ENCODE results near the gene HMG20A. TPM values are rescaled to one million over a fixed set of nuclear protein-coding genes. Genes with fewer than 3 reads are reported as not detected.

HMG20A gene
- total and polyA plus RNA-seq, 9 of the 15 experiments (the other 6 are each of a cell fraction or from before 2014, with no cell fraction given) = 25.0 to 68.1 (median 38.9) TPM

GRCh38 chr15:77419836-77420609 lies 665 bp upstream of the HMG20A start, which contains the start of gene PEAK1 (continued):
- TF ChIP-seq BHLHE40 (IDR thresholded peaks at IDR 0.05; ENCODE audit: low read length) = peak; percentile 67
- no peak for TF ChIP-seq ZNF583 (CRISPR knock-in tag; IDR thresholded peaks at IDR 0.05)
- TF ChIP-seq, protein P1, sequence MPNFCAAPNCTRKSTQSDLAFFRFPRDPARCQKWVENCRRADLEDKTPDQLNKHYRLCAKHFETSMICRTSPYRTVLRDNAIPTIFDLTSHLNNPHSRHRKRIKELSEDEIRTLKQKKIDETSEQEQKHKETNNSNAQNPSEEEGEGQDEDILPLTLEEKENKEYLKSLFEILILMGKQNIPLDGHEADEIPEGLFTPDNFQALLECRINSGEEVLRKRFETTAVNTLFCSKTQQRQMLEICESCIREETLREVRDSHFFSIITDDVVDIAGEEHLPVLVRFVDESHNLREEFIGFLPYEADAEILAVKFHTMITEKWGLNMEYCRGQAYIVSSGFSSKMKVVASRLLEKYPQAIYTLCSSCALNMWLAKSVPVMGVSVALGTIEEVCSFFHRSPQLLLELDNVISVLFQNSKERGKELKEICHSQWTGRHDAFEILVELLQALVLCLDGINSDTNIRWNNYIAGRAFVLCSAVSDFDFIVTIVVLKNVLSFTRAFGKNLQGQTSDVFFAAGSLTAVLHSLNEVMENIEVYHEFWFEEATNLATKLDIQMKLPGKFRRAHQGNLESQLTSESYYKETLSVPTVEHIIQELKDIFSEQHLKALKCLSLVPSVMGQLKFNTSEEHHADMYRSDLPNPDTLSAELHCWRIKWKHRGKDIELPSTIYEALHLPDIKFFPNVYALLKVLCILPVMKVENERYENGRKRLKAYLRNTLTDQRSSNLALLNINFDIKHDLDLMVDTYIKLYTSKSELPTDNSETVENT (CRISPR knock-in tag; IDR thresholded peaks at IDR 0.05) = peak; percentile 89
- TF ChIP-seq TAF9B (IDR thresholded peaks at IDR 0.05; ENCODE audit: partially characterized antibody) = no peak
- no peak for TF ChIP-seq ZNF717 (CRISPR knock-in tag; IDR thresholded peaks at IDR 0.05)
- TF ChIP-seq NELFE (IDR thresholded peaks at IDR 0.05; ENCODE audit: insufficient read depth, insufficient read length) = no peak
- TF ChIP-seq PHF8 (IDR thresholded peaks at IDR 0.05; ENCODE audit: borderline replicate concordance, low read length) = peak; percentile 77; the same call in 1 of the 2 replicates
- no peak for TF ChIP-seq ZFPM2 (CRISPR knock-in tag; IDR thresholded peaks at IDR 0.05)
- no peak for TF ChIP-seq RBM39 (optimal IDR thresholded peaks at IDR 0.05; ENCODE audit: low read depth, low read length)
- TF ChIP-seq, protein P2, sequence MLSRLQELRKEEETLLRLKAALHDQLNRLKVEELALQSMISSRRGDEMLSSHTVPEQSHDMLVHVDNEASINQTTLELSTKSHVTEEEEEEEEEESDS (CRISPR knock-in tag; IDR thresholded peaks at IDR 0.05) = no peak
- TF ChIP-seq POLR3G (IDR thresholded peaks at IDR 0.05; ENCODE audit: extremely low read depth, insufficient read length, insufficient replicate concordance) = no peak
- 0 out of 2 replicates have a peak, but pooled peaks have one; percentile 48 for TF ChIP-seq ILF3 (IDR thresholded peaks at IDR 0.05; ENCODE audit: borderline replicate concordance)
- no peak for TF ChIP-seq ZSCAN32 (CRISPR knock-in tag; IDR thresholded peaks at IDR 0.05)
- TF ChIP-seq, protein P3, sequence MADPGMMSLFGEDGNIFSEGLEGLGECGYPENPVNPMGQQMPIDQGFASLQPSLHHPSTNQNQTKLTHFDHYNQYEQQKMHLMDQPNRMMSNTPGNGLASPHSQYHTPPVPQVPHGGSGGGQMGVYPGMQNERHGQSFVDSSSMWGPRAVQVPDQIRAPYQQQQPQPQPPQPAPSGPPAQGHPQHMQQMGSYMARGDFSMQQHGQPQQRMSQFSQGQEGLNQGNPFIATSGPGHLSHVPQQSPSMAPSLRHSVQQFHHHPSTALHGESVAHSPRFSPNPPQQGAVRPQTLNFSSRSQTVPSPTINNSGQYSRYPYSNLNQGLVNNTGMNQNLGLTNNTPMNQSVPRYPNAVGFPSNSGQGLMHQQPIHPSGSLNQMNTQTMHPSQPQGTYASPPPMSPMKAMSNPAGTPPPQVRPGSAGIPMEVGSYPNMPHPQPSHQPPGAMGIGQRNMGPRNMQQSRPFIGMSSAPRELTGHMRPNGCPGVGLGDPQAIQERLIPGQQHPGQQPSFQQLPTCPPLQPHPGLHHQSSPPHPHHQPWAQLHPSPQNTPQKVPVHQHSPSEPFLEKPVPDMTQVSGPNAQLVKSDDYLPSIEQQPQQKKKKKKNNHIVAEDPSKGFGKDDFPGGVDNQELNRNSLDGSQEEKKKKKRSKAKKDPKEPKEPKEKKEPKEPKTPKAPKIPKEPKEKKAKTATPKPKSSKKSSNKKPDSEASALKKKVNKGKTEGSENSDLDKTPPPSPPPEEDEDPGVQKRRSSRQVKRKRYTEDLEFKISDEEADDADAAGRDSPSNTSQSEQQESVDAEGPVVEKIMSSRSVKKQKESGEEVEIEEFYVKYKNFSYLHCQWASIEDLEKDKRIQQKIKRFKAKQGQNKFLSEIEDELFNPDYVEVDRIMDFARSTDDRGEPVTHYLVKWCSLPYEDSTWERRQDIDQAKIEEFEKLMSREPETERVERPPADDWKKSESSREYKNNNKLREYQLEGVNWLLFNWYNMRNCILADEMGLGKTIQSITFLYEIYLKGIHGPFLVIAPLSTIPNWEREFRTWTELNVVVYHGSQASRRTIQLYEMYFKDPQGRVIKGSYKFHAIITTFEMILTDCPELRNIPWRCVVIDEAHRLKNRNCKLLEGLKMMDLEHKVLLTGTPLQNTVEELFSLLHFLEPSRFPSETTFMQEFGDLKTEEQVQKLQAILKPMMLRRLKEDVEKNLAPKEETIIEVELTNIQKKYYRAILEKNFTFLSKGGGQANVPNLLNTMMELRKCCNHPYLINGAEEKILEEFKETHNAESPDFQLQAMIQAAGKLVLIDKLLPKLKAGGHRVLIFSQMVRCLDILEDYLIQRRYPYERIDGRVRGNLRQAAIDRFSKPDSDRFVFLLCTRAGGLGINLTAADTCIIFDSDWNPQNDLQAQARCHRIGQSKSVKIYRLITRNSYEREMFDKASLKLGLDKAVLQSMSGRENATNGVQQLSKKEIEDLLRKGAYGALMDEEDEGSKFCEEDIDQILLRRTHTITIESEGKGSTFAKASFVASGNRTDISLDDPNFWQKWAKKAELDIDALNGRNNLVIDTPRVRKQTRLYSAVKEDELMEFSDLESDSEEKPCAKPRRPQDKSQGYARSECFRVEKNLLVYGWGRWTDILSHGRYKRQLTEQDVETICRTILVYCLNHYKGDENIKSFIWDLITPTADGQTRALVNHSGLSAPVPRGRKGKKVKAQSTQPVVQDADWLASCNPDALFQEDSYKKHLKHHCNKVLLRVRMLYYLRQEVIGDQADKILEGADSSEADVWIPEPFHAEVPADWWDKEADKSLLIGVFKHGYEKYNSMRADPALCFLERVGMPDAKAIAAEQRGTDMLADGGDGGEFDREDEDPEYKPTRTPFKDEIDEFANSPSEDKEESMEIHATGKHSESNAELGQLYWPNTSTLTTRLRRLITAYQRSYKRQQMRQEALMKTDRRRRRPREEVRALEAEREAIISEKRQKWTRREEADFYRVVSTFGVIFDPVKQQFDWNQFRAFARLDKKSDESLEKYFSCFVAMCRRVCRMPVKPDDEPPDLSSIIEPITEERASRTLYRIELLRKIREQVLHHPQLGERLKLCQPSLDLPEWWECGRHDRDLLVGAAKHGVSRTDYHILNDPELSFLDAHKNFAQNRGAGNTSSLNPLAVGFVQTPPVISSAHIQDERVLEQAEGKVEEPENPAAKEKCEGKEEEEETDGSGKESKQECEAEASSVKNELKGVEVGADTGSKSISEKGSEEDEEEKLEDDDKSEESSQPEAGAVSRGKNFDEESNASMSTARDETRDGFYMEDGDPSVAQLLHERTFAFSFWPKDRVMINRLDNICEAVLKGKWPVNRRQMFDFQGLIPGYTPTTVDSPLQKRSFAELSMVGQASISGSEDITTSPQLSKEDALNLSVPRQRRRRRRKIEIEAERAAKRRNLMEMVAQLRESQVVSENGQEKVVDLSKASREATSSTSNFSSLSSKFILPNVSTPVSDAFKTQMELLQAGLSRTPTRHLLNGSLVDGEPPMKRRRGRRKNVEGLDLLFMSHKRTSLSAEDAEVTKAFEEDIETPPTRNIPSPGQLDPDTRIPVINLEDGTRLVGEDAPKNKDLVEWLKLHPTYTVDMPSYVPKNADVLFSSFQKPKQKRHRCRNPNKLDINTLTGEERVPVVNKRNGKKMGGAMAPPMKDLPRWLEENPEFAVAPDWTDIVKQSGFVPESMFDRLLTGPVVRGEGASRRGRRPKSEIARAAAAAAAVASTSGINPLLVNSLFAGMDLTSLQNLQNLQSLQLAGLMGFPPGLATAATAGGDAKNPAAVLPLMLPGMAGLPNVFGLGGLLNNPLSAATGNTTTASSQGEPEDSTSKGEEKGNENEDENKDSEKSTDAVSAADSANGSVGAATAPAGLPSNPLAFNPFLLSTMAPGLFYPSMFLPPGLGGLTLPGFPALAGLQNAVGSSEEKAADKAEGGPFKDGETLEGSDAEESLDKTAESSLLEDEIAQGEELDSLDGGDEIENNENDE (IDR thresholded peaks at IDR 0.05; ENCODE audit: low read depth, low read length) = no peak
